Measurements from ENCODE around the gene TMCO4. TPM values are rescaled to one million over a fixed set of nuclear protein-coding genes. Genes with fewer than 3 reads are reported as not detected.

TMCO4 gene
- total and polyA plus RNA-seq, 10 of the 15 experiments (the other 5 are each of a cell fraction or from before 2014, with no cell fraction given), result 2.4 to 20.8 (median 13.0) TPM

GRCh38 chr1:19694298-19694697, 105.4 kb downstream of the TMCO4 start:
- WGBS (ENCODE audit: insufficient coverage, insufficient replicate concordance, low lambda C conversion rate, missing lambda C conversion rate), result 89% methylated on average over 14 of the region's 14 CpGs
- Histone ChIP-seq H3K4me2 (ENCODE audit: control insufficient read depth, insufficient read depth) (no peak overlapping the region), H3K27me3 (replicated peaks in 1 of 2; ENCODE audit: control insufficient read depth in 2 of 2, insufficient read depth in 2 of 2, low read length in 1 of 2) (no peaks in the 10 kb centered on the region), H3K4me1 (ENCODE audit: control insufficient read depth, insufficient read depth, low read length) (peaks cover 3% of the 10 kb centered on the region), H3K36me3 (ENCODE audit: control insufficient read depth in 2 of 2, insufficient read depth in 2 of 2, low read length in 1 of 2) (peaks cover 3 to 5% of the 10 kb centered on the region in 2 experiments; a peak in 2 of 4 replicates), H3K79me2 (ENCODE audit: control insufficient read depth, insufficient read depth, low read length) (no peaks in the 10 kb centered on the region), H3K4me3 (no peak overlapping the region), H3K9me3 (replicated peaks; ENCODE audit: control insufficient read depth, insufficient read depth, low read length) (peaks cover 19% of the 10 kb centered on the region; the same call in 2 of the 3 replicates), H4K20me1 (ENCODE audit: control insufficient read depth, insufficient read depth) (no peaks in the 10 kb centered on the region), H2AFZ (ENCODE audit: control insufficient read depth, low read depth, low read length) (no peak overlapping the region), H3K9ac (ENCODE audit: control insufficient read depth, insufficient read depth, low read length) (no peak overlapping the region), H3K27ac (ENCODE audit: control insufficient read depth, insufficient read depth) (no peak overlapping the region)
- intact Hi-C loops (cut with micrococcal nuclease; ENCODE audit: unreplicated experiment) (no loop called here), in situ Hi-C loops (cut with MboI) (no loop called here)
- no TSS peak for BruUV-seq (replicated peaks)
- SMC1A ChIA-PET (ENCODE audit: uncharacterized antibody, unreplicated experiment), result interaction anchor here (1.1 kb wide), 1 partner anchor 9 kb away, joined by 3 read pairs; no protein-coding TSS in a partner anchor
- FAIRE-seq, result no peak
- no peak for ATAC-seq
- RAD21 ChIA-PET (ENCODE audit: unreplicated experiment), result no interaction called here
- no peak for TF ChIP-seq TARDBP (IDR thresholded peaks at IDR 0.05; ENCODE audit: borderline replicate concordance)
- TF ChIP-seq PKNOX1 (IDR thresholded peaks at IDR 0.05), result no peak
- no peak for TF ChIP-seq SMAD5 (IDR thresholded peaks at IDR 0.05; ENCODE audit: low read depth)
- TF ChIP-seq KDM1A (IDR thresholded peaks at IDR 0.05; ENCODE audit: borderline replicate concordance), result no peak
- no peak for TF ChIP-seq HSF1 (IDR thresholded peaks at IDR 0.05; ENCODE audit: low read depth, low read length)
- TF ChIP-seq IRF4 (IDR thresholded peaks at IDR 0.05; ENCODE audit: low read depth, low read length), result no peak
- TF ChIP-seq MYB (IDR thresholded peaks at IDR 0.05; ENCODE audit: borderline replicate concordance, low read depth, low read length), result no peak
- no peak for TF ChIP-seq USF2 (IDR thresholded peaks at IDR 0.05; ENCODE audit: borderline replicate concordance, low read depth, low read length)
- TF ChIP-seq POLR2A (IDR thresholded peaks at IDR 0.05; ENCODE audit: low read depth, low read length), result no peak
- POLR2A ChIA-PET, result no interaction called here
- DNase-seq (ENCODE audit: low read depth, low spot score), result no peak
- CTCF ChIA-PET, result interaction anchor here (0.8 to 1.0 kb wide), 2 partner anchors 10 to 11 kb away, joined by 3 to 5 read pairs; no protein-coding TSS in a partner anchor
